AG04449 (cell line): ENCODE data around the gene SPAM1.

Source experiments
- CTCF ChIA-PET: fragments of 350-600 bp; formaldehyde crosslinking; extraction: SDS; loops from one replicate; lab custom pipeline; 2021; ENCODE audit warnings: antibody characterized with exemption; lab: Yijun Ruan, JAX
- POLR2A ChIA-PET: fragments of 400-600, 350-600 bp; formaldehyde crosslinking; extraction: SDS; loops from one replicate; lab custom pipeline; 2020; ENCODE audit warnings: antibody characterized with exemption, inconsistent platforms; lab: Yijun Ruan, JAX
- DNase-seq: peaks from one replicate; pipeline ENCODE4 v3.0.0-alpha.2; 2010; ENCODE audit warnings: low read depth, low spot score
- H3K4me3 ChIP-seq: 2 replicates; pipeline ENCODE4 v1.5.1; 2011; ENCODE audit warnings: low read depth, mild to moderate bottlenecking, control low read depth, low read length
- TF ChIP-seq, protein P1 (sequence below): IDR thresholded peaks from one replicate; pipeline ENCODE4 v1.5.1; 2011; ENCODE audit warnings: mild to moderate bottlenecking, moderate library complexity, low read length, control low read depth, inconsistent platforms; ENCODE audit not compliant: insufficient read depth; ENCODE audit errors: missing control alignments

The SPAM1 gene

DNA sequence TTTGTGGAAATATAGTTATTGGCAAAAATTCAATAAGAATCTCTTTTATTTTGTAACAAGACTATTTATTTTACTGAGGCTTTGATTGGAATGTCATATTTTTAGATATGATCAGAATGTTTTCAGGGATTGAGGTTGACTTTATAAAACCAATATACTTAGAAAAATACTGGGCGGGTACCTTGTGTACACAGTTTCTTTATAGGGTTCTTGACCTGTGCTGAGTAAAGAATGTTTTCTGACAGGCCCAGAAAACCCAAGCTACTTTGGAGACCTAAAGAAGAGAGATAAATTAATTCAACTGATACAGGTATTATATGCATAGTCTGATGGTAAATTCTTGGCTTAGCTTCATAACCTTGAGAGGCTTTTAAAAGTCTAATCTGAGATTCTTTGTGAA, 23.9 kb upstream of the SPAM1 start:
- CTCF ChIA-PET: no interaction called here
- TF ChIP-seq, protein P1, sequence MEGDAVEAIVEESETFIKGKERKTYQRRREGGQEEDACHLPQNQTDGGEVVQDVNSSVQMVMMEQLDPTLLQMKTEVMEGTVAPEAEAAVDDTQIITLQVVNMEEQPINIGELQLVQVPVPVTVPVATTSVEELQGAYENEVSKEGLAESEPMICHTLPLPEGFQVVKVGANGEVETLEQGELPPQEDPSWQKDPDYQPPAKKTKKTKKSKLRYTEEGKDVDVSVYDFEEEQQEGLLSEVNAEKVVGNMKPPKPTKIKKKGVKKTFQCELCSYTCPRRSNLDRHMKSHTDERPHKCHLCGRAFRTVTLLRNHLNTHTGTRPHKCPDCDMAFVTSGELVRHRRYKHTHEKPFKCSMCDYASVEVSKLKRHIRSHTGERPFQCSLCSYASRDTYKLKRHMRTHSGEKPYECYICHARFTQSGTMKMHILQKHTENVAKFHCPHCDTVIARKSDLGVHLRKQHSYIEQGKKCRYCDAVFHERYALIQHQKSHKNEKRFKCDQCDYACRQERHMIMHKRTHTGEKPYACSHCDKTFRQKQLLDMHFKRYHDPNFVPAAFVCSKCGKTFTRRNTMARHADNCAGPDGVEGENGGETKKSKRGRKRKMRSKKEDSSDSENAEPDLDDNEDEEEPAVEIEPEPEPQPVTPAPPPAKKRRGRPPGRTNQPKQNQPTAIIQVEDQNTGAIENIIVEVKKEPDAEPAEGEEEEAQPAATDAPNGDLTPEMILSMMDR: no peak
- no peak for DNase-seq
- H3K4me3 ChIP-seq: no peak overlapping the region
- POLR2A ChIA-PET: no interaction called here

DNA sequence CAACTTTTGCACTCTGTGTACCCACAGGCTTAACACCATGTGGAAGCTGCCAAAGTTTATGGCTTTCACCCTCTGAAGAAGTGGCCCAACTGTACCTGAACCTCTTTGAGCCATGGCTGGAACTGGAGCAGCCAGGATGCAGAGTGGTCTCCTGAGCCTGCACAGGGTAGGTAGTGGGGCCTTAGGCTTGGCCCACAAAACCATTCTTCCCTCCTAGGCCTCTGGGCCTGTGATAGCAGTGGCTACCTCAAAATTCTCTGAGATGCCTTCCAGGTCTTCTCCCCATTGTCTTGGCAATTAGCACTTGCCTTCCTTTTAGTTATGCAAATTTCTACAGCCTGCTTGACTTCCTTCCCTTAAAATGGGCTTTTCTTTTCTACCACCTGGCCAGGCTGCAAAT, 19.3 kb upstream of the SPAM1 start:
- CTCF ChIA-PET: no interaction called here
- TF ChIP-seq, protein P1: no peak
- POLR2A ChIA-PET: no interaction called here
- no peak for DNase-seq
- H3K4me3 ChIP-seq: no peak overlapping the region

- TF ChIP-seq, protein P1: no peak
- CTCF ChIA-PET: no interaction called here
- POLR2A ChIA-PET: no interaction called here
- DNase-seq: no peak
- no peak overlapping the region for H3K4me3 ChIP-seq
Observed at GRCh38 chr7:123916240-123916724, 8.8 kb upstream of the SPAM1 start.

DNA sequence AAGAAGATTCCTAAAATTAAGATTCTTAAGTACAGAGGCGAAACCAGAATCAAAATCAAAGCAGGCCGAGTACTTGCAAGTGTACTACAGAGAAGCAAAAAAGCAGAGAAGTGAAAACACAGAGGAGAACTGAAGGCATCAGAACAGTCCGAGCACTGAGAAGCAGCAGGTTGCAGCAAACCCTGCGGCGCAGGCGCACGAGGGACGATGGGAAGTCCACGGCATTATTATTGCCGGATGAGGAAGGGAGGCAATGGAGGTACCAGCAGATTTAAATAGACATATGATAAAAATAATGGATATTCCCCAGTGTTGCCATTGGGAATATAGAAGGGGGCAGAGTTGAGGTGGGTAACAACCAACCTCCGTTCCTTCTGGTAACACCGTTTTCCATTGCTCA, 7.2 kb upstream of the SPAM1 start:
- TF ChIP-seq, protein P1: no peak
- DNase-seq: no peak
- H3K4me3 ChIP-seq: no peak overlapping the region
- CTCF ChIA-PET: no interaction called here
- POLR2A ChIA-PET: no interaction called here

- POLR2A ChIA-PET: no interaction called here
- CTCF ChIA-PET: no interaction called here
- DNase-seq: no peak
- TF ChIP-seq, protein P1: no peak
- H3K4me3 ChIP-seq: no peak overlapping the region
Observed at GRCh38 chr7:123918309-123918708, 6.7 kb upstream of the SPAM1 start.

DNA sequence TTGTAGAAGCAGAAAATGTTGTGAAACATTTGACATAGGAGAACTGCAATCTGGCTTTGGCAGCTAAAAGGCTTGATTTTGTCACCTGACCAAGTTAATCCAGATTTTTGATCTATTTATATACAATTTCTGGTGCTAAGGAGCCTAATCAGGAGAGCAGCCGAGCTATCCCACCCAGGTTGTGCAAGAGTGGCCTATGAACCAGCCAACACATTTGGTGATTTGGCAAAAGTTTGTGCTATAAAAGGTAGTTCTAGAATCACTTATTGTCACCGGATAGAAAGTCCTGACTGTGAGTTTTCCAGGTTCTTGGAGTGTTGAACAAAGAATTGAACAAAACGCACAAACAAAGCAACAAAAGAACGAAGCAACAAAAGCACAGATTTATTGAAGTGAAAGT, 1.4 kb upstream of the SPAM1 start:
- TF ChIP-seq, protein P1: no peak
- ChIA-PET CTCF (no interaction called here), POLR2A (no interaction called here)
- no peak for DNase-seq
- no peak overlapping the region for H3K4me3 ChIP-seq
